ENCODE results near the gene EEF1E1.

DNA sequence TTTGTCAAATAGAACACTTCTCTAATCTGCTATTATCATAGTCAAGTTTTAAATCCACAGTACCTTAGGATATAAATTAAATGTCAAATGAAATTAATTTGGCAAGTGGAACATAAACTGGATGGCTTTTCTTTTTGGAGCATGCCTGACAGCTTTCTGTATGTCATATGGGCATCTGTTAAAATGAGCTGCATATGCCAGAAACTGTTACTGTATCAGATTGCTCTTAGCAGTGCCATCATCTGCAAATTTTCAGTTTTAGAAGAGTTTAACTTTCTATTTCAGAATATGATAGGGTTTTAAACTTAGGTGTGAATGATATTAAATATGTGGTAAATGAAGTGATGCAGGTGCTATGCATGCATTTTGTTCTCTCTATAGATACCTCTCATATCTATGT is 3.4 kb upstream of the EEF1E1 start:
- no peak for TF ChIP-seq POLR2AphosphoS5 (IDR thresholded peaks at IDR 0.05; ENCODE audit: borderline replicate concordance, low read depth, low read length)
- TF ChIP-seq EZH2 (IDR thresholded peaks at IDR 0.05): no peak
- TF ChIP-seq FOXP2 (optimal IDR thresholded peaks at IDR 0.05; ENCODE audit: control extremely low read depth, extremely low read length, insufficient read depth): no peak
